Amniotic epithelial cell (primary cell): ENCODE results near the gene SPTSSA.
"Not testable (repeated sequence)": the region's sequence is repeated elsewhere in the genome, so short reads cannot be mapped to it uniquely, and the experiment has no call there.

Source experiments
- DNase-seq: peaks from one replicate; pipeline ENCODE4 v3.0.0-alpha.2; 2010; ENCODE audit warnings: low read depth

Gene SPTSSA

GRCh38 chr14:34470319-34470718, 8.3 kb upstream of the SPTSSA start:
- DNase-seq = no peak

- DNase-seq = no peak
Observed at GRCh38 chr14:34466691-34467090, 4.7 kb upstream of the SPTSSA start.

- DNase-seq = peak; percentile 62
Observed at GRCh38 chr14:34465069-34465859, 3.2 kb upstream of the SPTSSA start.

- DNase-seq = no peak
Observed at GRCh38 chr14:34463598-34463961, 1.5 kb upstream of the SPTSSA start.

GRCh38 chr14:34461334-34462131, 507 bp downstream of the SPTSSA start:
- peak; percentile 27 for DNase-seq

- peak; percentile 73 for DNase-seq
Observed at GRCh38 chr14:34460841-34461240, 1.2 kb downstream of the SPTSSA start.

GRCh38 chr14:34460295-34460694, 1.7 kb downstream of the SPTSSA start:
- DNase-seq = no peak

- no peak for DNase-seq
Observed at GRCh38 chr14:34457186-34457585, 4.9 kb downstream of the SPTSSA start.

- DNase-seq = no peak
Observed at GRCh38 chr14:34453226-34453625, 8.8 kb downstream of the SPTSSA start.

- DNase-seq = peak; percentile 12
Observed at GRCh38 chr14:34452258-34452822, 9.7 kb downstream of the SPTSSA start.

- no peak for DNase-seq
Observed at GRCh38 chr14:34450958-34451357, 11.1 kb downstream of the SPTSSA start.

- no peak for DNase-seq
Observed at GRCh38 chr14:34450542-34450915, 11.5 kb downstream of the SPTSSA start.

GRCh38 chr14:34449819-34450541, 12.1 kb downstream of the SPTSSA start:
- no peak for DNase-seq

GRCh38 chr14:34439090-34439489, 22.9 kb downstream of the SPTSSA start:
- DNase-seq = no peak

GRCh38 chr14:34438438-34438837, 23.6 kb downstream of the SPTSSA start:
- DNase-seq = no peak

- DNase-seq = peak; percentile 50
Observed at GRCh38 chr14:34437729-34438080, 24.3 kb downstream of the SPTSSA start.

GRCh38 chr14:34436960-34437728, 24.9 kb downstream of the SPTSSA start:
- peak; percentile 47 for DNase-seq

- peak; percentile 91 for DNase-seq
Observed at GRCh38 chr14:34436118-34436905, 25.7 kb downstream of the SPTSSA start.

GRCh38 chr14:34433957-34434356, 28.1 kb downstream of the SPTSSA start:
- no peak for DNase-seq

GRCh38 chr14:34428102-34428466, 34.0 kb downstream of the SPTSSA start:
- DNase-seq = not testable (repeated sequence)
